DOHH2 (cell line): ENCODE measurements around the gene OR4D10.

Experiments
- CTCF ChIP-seq: fragments of 200-600 bp; sonication (generic); IDR thresholded peaks from one replicate; pipeline ENCODE4 v1.5.1; 2014; ENCODE audit warnings: antibody characterized with exemption, mild to moderate bottlenecking, low read depth, low read length; ENCODE audit not compliant: poor library complexity, severe bottlenecking
- EZH2phosphoT487 ChIP-seq: fragments of 200-600 bp; sonication (generic); IDR thresholded peaks from 2 replicates; pipeline ENCODE4 v1.6.1; 2017; ENCODE audit warnings: borderline replicate concordance, mild to moderate bottlenecking, antibody characterized with exemption, low read length, moderate library complexity, mixed read lengths

- TF ChIP-seq CTCF: no peak
- TF ChIP-seq EZH2phosphoT487: no peak
These were observed 48.0 kb upstream of the OR4D10 start for GRCh38 chr11:59425131-59425530.
